Testis (tissue), 2 donors: ENCODE results near the gene CYP4F8.

Source experiments
- CTCF ChIP-seq, 3 experiments: fragments of 450-650 bp in 2 of 3; fragments of 200-600 bp in 1 of 3; sonication (generic) in 1 of 3; IDR thresholded peaks; one replicate each; pipeline ENCODE4 v1.5.1; 2016 to 2019; ENCODE audit warnings: antibody characterized with exemption in 3 of 3, mild to moderate bottlenecking in 2 of 3, moderate library complexity in 1 of 3
- POLR2A ChIP-seq: fragments of 450-650 bp; IDR thresholded peaks from one replicate; pipeline ENCODE4 v1.6.1; 2017; ENCODE audit warnings: antibody characterized with exemption, mild to moderate bottlenecking, moderate library complexity

- TF ChIP-seq CTCF (IDR thresholded peaks at IDR 0.05) (no peak), POLR2A (no peak)
These were observed 3.3 kb downstream of the CYP4F8 start for GRCh38 chr19:15618321-15618720.
